Measurements from ENCODE around the gene SAPCD2. TPM values are rescaled to one million over a fixed set of nuclear protein-coding genes. Genes with fewer than 3 reads are reported as not detected.
"Not testable (repeated sequence)": the region's sequence is repeated elsewhere in the genome, so short reads cannot be mapped to it uniquely, and the experiment has no call there.

SAPCD2 gene
- total RNA-seq, 1 donor from 2014 or later = 2.6 TPM

- DNase-seq (ENCODE audit: low spot score) = no peak
These were observed 4.9 kb downstream of the SAPCD2 start for GRCh38 chr9:137065336-137065967.

DNA sequence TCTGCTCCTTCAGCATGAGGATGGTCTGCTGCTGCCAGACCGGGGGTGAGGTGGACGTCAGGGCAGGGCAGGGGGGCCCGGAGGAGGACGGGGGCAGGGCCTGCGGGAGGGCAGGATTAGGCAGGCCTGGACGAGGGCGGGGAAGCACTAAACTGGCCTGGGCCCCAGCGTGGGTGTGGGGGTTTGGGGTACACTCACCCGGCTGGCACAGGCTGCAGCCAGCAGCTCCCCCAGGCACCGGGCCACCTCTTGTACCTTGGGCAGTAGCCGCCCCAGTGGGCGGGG, 5.5 kb downstream of the SAPCD2 start:
- no peak for DNase-seq (ENCODE audit: low spot score)

DNA sequence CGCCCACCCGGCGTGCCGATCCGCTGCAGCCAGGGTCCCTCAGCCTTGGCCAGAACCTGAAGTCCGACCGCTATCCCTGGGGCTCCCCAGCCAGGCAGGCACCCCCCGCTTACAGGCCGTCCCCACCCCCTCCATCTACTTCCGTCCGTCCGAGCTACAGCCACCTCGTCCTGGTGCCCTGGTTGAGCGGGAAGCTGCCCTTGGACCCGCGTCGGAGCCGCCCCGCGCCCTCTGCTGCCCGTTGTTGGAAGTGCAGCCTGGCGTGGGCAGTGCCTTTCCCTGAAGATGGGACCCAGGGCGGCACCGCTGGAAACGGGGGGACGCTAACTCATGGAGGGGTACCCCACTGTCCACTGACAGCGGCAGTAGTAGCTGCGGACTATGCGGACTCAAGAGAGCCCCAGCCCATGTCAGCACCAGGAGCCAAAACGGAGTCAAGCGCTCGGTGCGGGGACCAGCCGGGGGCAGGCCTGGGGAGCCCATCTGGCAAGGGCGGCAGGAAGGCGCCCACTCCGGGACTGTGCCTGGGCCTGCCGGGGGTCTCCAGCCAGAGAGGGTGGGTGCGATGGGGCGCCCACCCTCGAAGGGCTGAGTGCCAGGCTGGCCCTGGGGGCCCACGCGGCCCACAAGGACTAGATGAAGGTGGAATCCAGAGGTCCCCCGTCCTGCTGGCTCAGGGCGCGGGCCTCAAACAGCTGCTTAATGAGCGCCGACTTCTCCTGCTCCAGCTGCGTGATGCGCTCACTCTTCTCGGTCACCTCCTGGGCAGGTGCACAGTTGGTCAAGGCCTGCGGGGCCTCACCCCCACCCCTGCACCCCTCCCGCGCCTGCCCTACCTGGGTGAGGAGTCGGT, 6.1 kb downstream of the SAPCD2 start:
- peak; percentile 53 for DNase-seq (ENCODE audit: low spot score)

- no peak for DNase-seq (ENCODE audit: low spot score)
These were observed 6.9 kb downstream of the SAPCD2 start for GRCh38 chr9:137063311-137064026.

GRCh38 chr9:137062798-137063197, 7.6 kb downstream of the SAPCD2 start:
- DNase-seq (ENCODE audit: low spot score) = not testable (repeated sequence)

- no peak for DNase-seq (ENCODE audit: low spot score)
These were observed 8.0 kb downstream of the SAPCD2 start for GRCh38 chr9:137062384-137062783.

- no peak for DNase-seq (ENCODE audit: low spot score)
These were observed 11.7 kb downstream of the SAPCD2 start for GRCh38 chr9:137058521-137059234.

DNA sequence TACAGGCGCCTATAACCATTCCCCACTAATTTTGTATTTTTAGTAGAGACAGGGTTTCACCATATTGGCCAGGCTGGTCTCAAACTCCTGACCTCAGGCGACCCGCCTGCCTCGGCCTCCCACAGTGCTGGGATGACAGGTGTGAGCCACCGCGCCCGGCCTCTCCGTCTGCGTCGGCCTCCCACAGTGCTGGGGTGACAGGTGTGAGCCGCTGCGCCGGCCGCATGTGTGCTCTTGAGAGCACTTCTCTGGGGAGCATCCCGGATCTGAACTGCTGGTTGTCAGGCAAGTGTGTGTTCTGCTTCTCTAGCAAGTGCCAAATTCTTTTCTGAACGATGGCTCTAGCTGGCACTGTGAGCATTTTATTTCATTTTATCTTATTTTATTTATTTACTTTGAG, 12.8 kb downstream of the SAPCD2 start:
- DNase-seq (ENCODE audit: low spot score) = no peak

- DNase-seq (ENCODE audit: low spot score) = peak; percentile 79
These were observed 13.5 kb downstream of the SAPCD2 start for GRCh38 chr9:137056739-137057415.

DNA sequence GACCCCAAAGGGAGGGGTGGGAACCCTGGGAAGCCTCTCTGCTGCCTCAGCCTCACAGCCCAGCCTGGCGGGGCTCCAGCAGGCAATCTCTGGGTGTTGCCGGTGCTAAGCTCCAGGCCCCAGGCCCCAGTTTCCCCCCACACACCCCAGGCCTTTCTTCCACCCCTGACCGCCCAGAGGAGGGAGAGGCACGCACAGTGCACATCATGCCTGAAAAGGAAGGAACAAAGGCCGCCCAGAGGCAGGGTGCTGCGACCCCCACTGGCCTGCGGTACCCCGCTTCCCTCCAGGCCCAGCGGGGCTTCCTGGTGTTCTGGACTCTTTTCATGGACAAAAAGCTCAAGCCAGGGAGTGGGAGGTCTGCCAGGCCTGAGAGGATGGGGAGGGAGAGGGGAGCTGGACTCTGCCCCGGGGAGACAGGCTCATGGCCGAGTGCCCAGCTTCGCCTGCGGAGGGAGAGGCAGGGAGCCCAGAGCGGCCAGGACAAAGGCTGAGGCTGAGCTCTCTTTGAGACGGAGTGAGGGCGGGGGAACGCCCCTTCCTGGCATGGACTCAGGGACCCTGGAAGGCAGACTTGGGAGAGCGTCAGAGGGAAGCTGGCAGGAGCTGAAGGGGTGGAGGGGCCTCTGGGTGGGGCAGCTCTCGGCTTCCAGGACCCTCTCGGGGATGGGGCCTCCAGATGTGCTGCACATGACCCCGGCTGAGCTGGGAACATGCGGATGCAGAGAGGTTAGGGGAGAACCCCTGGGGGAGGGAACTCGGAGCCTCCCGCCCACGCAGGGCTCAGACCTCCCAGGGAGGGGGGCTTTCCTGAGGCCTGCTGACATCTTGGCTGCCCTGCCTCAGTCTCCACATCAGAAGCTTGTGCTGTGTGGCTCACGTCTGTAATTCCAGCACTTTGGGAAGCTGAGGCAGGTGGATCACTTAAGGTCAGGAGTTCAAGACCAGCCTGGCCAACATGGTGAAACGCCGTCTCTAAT, 14.7 kb downstream of the SAPCD2 start:
- DNase-seq (ENCODE audit: low spot score) = peak; percentile 99

- no peak for DNase-seq (ENCODE audit: low spot score)
These were observed 15.4 kb downstream of the SAPCD2 start for GRCh38 chr9:137054932-137055384.

DNA sequence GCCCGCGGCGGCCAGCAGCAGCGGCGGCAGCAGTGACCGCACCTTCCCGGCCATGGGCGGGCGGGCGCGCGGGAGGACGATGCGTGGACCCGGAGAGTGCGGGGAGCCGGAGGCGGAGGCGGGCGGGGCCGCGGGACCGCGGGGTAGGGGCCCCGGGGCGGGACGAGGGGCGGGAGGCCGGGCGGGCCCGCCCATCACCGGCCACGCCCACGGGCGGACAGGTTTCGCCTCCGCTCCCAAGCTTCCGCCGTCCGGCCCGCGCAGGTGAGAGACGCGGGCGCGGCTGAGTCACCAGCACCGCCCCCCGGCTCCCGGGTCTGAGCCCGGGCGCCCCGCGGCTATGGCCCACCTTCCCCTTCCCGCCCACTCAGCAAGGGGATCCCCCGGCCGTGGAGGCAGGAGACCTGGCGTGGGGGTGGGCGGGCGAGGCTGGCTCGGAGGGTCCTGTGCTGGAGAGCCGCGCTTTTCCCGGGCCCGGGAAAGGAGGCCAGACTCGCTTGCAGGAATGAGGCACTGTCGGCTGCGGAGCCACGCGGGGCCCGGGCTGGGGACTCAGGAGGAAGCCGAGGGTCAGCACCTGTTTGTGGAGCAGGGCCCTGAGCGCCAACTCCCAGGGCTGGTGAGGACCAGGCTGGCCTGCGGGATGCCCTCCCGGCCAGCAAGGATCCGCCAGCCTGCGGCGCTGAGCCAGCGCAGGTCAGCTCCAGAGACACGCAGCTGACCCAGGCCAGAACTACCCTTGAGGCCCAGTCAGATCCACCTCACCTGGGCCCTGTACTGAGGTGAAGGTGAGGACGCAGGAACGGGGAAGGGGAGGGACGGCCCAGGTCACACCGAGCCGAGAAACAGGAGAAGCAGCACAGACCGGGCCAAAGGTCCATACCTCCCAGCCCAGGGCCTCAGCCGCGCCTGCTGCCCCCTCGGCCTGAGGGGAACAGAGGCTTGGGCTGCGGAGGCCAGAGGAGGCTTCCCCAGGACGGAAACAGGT, 16.1 kb downstream of the SAPCD2 start, which contains the start of gene ENTPD2:
Gene ENTPD2, minus strand, starts transcription at position 118 of the 988 bp plus-strand sequence. Its CDS starts 64 bp downstream, at position 54.
- no peak for DNase-seq (ENCODE audit: low spot score)

GRCh38 chr9:137052998-137053943, 17.1 kb downstream of the SAPCD2 start:
- no peak for DNase-seq (ENCODE audit: low spot score)

- DNase-seq (ENCODE audit: low spot score) = no peak
These were observed 18.1 kb downstream of the SAPCD2 start for GRCh38 chr9:137052293-137052692.

- no peak for DNase-seq (ENCODE audit: low spot score)
These were observed 19.1 kb downstream of the SAPCD2 start for GRCh38 chr9:137051145-137051724.

- no peak for DNase-seq (ENCODE audit: low spot score)
These were observed 19.8 kb downstream of the SAPCD2 start for GRCh38 chr9:137050570-137050969.
